SU-DHL-6 (cell line): ENCODE measurements around the gene LIN54.

Experiments used
- EZH2phosphoT487 ChIP-seq: fragments of 200-600 bp; sonication (generic), shearing (Covaris generic); conservative IDR thresholded peaks from 2 replicates; pipeline ENCODE4 v1.6.1; 2018; ENCODE audit warnings: mild to moderate bottlenecking, antibody characterized with exemption, low read length, moderate library complexity, mixed read lengths
- TF ChIP-seq, protein P1 (sequence below): fragments of 200-600 bp; sonication (generic); IDR thresholded peaks from one replicate; pipeline ENCODE4 v1.5.1; 2017; ENCODE audit warnings: antibody characterized with exemption, mild to moderate bottlenecking, low read length, moderate library complexity; ENCODE audit not compliant: insufficient read depth, poor library complexity, severe bottlenecking

GRCh38 chr4:82905205-82905604 lies 105.4 kb downstream of the LIN54 start:
- TF ChIP-seq, protein P1, sequence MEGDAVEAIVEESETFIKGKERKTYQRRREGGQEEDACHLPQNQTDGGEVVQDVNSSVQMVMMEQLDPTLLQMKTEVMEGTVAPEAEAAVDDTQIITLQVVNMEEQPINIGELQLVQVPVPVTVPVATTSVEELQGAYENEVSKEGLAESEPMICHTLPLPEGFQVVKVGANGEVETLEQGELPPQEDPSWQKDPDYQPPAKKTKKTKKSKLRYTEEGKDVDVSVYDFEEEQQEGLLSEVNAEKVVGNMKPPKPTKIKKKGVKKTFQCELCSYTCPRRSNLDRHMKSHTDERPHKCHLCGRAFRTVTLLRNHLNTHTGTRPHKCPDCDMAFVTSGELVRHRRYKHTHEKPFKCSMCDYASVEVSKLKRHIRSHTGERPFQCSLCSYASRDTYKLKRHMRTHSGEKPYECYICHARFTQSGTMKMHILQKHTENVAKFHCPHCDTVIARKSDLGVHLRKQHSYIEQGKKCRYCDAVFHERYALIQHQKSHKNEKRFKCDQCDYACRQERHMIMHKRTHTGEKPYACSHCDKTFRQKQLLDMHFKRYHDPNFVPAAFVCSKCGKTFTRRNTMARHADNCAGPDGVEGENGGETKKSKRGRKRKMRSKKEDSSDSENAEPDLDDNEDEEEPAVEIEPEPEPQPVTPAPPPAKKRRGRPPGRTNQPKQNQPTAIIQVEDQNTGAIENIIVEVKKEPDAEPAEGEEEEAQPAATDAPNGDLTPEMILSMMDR = no peak
- no peak for TF ChIP-seq EZH2phosphoT487
